HG02571 (cell line): ENCODE results near the gene AUTS2.

Experiments
- ATAC-seq: cut with Tn5 transposase; IDR thresholded peaks from one replicate; pipeline ENCODE4 v1.9.1; 2021; ENCODE audit warnings: mild to moderate bottlenecking, moderate library complexity; ENCODE audit not compliant: unreplicated experiment

Gene AUTS2

GRCh38 chr7:69598081-69598486, at the start of gene AUTS2:
Gene AUTS2 (plus strand): TSS chr7:69598475. CDS start chr7:69599654, 1,179 bp downstream.
- peak; percentile 52 for ATAC-seq

GRCh38 chr7:69550991-69551390, 47.3 kb upstream of the AUTS2 start:
- no peak for ATAC-seq

GRCh38 chr7:69553190-69553589, 45.1 kb upstream of the AUTS2 start:
- no peak for ATAC-seq

GRCh38 chr7:69561266-69561960, 36.9 kb upstream of the AUTS2 start:
- no peak for ATAC-seq

- ATAC-seq, result peak; percentile 70
Measured at GRCh38 chr7:69564454-69565417, 33.5 kb upstream of the AUTS2 start.

- no peak for ATAC-seq
Measured at GRCh38 chr7:69567800-69568199, 30.5 kb upstream of the AUTS2 start.

- no peak for ATAC-seq
Measured at GRCh38 chr7:69568266-69568665, 30.0 kb upstream of the AUTS2 start.

GRCh38 chr7:69575651-69576050, 22.6 kb upstream of the AUTS2 start:
- no peak for ATAC-seq

- no peak for ATAC-seq
Measured at GRCh38 chr7:69577221-69577620, 21.1 kb upstream of the AUTS2 start.

- ATAC-seq, result no peak
Measured at GRCh38 chr7:69585169-69585568, 13.1 kb upstream of the AUTS2 start.

- ATAC-seq, result no peak
Measured at GRCh38 chr7:69586321-69586720, 12.0 kb upstream of the AUTS2 start.

- no peak for ATAC-seq
Measured at GRCh38 chr7:69588773-69589172, 9.5 kb upstream of the AUTS2 start.

GRCh38 chr7:69591805-69592204, 6.5 kb upstream of the AUTS2 start:
- ATAC-seq, result no peak

GRCh38 chr7:69593511-69593910, 4.8 kb upstream of the AUTS2 start:
- ATAC-seq, result no peak

GRCh38 chr7:69595415-69595814, 2.9 kb upstream of the AUTS2 start:
- no peak for ATAC-seq

- ATAC-seq, result no peak
Measured at GRCh38 chr7:69596056-69596455, 2.2 kb upstream of the AUTS2 start.

GRCh38 chr7:69596723-69597277, 1.5 kb upstream of the AUTS2 start:
- ATAC-seq, result no peak

GRCh38 chr7:69597278-69598076, 798 bp upstream of the AUTS2 start:
- peak; percentile 29 for ATAC-seq

GRCh38 chr7:69598487-69599285, 411 bp downstream of the AUTS2 start:
- ATAC-seq, result no peak
